NB4 (cell line): ENCODE measurements around the gene TMEM109.
A peak's percentile ranks its signal among the peaks of the same experiment; 100 is the strongest.

ENCODE experiments used
- DNase-seq: peaks from one replicate; pipeline ENCODE4 v3.0.0; 2010; ENCODE audit warnings: low read depth
- H3K4me3 ChIP-seq: one replicate; pipeline ENCODE4 v1.5.1; 2011; ENCODE audit warnings: mild to moderate bottlenecking, low read depth, low read length, moderate library complexity
- MYC ChIP-seq: IDR thresholded peaks from 2 replicates; pipeline ENCODE4 v1.6.1; 2011; ENCODE audit warnings: low read depth, low read length
- POLR2A ChIP-seq: IDR thresholded peaks from 2 replicates; pipeline ENCODE4 v1.6.1; 2011; ENCODE audit warnings: mild to moderate bottlenecking; ENCODE audit not compliant: insufficient read length; ENCODE audit errors: extremely low read depth
- TF ChIP-seq, protein P1 (sequence below): IDR thresholded peaks from one replicate; pipeline ENCODE4 v1.5.1; 2012; ENCODE audit warnings: low read depth, low read length
- TF ChIP-seq, protein P2 (sequence below): IDR thresholded peaks from 2 replicates; pipeline ENCODE4 v1.6.1; 2011; ENCODE audit warnings: low read depth, low read length

TMEM109 gene

DNA sequence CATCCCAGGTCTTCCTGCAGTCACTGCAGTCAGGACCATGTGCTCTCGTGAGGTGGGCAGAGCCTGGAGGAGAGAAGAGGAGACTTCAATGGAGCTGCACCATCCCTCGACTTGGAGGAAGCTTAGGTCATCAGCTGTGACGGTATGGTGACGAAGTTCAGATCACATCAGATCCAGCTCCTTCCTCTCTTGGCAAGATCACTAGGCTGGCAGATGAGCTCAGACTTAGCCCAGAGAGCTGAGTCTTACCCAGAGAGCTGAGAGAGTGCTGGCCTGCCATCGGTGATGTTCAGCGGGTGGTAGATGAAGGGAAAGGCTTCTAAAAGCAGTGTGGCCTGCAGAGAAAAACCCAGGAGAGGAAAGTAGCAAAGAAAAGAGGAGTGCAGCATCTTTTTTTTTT is 39.8 kb downstream of the TMEM109 start:
- no peak for TF ChIP-seq POLR2A
- TF ChIP-seq, protein P1, sequence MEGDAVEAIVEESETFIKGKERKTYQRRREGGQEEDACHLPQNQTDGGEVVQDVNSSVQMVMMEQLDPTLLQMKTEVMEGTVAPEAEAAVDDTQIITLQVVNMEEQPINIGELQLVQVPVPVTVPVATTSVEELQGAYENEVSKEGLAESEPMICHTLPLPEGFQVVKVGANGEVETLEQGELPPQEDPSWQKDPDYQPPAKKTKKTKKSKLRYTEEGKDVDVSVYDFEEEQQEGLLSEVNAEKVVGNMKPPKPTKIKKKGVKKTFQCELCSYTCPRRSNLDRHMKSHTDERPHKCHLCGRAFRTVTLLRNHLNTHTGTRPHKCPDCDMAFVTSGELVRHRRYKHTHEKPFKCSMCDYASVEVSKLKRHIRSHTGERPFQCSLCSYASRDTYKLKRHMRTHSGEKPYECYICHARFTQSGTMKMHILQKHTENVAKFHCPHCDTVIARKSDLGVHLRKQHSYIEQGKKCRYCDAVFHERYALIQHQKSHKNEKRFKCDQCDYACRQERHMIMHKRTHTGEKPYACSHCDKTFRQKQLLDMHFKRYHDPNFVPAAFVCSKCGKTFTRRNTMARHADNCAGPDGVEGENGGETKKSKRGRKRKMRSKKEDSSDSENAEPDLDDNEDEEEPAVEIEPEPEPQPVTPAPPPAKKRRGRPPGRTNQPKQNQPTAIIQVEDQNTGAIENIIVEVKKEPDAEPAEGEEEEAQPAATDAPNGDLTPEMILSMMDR, result no peak
- TF ChIP-seq, protein P2, sequence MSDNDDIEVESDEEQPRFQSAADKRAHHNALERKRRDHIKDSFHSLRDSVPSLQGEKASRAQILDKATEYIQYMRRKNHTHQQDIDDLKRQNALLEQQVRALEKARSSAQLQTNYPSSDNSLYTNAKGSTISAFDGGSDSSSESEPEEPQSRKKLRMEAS, result no peak

DNA sequence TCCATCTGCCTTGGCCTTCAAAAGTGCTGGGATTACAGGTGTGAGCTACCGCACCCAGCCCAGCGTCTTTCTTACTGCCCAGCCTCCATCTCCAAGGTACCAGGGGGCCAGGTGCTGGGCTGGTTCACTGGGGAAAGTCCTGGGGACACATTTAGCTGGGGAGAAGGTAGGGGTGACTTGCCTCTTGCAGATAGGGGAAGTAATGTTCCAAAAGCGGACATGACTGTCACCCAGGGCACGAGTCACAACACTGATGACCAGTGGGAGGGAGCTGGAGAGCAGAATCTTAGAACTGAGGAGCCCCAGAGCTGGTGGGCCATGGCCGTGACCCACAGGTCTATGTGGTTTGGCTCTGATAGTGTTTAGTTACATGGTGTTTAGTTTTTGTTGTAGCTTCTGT is 40.5 kb downstream of the TMEM109 start:
- TF ChIP-seq MYC (no peak), POLR2A (no peak)
- TF ChIP-seq, protein P2, result no peak
- TF ChIP-seq, protein P1, result no peak
- H3K4me3 ChIP-seq, result no peak overlapping the region
- peak; percentile 42 for DNase-seq

More for the DNA sequence above, 39.8 kb downstream of the TMEM109 start:
- no peak overlapping the region for H3K4me3 ChIP-seq
- no peak for DNase-seq

DNA sequence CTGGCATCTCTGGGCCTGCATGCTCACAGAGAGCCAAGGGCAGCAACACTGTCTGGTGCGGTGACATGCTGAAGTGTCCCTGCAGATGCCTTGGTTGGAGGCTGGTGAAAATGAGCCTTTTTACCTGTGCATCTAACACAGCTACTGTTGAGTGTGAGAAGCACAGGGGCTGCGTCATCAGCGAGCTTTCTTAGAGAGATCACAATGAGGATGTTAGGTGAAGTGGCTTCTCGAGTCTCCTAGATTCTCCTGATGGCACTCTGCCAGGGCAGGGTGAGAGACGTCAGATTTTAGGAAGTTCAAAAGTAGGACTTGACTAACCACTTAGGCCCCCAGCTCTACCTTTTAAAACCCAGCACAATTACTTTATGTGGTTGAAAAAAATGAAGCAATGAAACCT is 41.6 kb downstream of the TMEM109 start:
- DNase-seq, result no peak
- TF ChIP-seq POLR2A (no peak), MYC (no peak)
- TF ChIP-seq, protein P1, result no peak
- TF ChIP-seq, protein P2, result no peak
- no peak overlapping the region for H3K4me3 ChIP-seq

DNA sequence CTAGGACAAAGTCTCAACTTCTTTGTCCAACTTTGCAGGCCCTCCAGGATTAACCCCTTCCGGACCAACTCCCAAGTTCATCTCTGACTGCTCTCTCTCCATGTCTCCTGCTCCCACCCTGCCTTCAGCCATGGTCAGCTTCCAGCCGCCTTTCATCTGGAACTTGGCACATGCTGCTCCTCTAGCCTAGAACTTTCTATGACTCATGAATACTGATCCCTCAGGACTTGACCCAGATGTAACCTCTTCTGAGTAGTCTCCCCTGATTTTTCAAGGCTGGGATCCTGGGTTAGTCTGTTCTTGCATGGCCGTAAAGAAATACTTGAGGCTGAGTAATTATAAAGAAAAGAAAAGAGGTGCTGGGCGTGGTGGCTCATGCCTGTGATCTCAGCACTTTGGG is 43.2 kb downstream of the TMEM109 start:
- H3K4me3 ChIP-seq, result no peak overlapping the region
- no peak for DNase-seq
- TF ChIP-seq POLR2A, result no peak

DNA sequence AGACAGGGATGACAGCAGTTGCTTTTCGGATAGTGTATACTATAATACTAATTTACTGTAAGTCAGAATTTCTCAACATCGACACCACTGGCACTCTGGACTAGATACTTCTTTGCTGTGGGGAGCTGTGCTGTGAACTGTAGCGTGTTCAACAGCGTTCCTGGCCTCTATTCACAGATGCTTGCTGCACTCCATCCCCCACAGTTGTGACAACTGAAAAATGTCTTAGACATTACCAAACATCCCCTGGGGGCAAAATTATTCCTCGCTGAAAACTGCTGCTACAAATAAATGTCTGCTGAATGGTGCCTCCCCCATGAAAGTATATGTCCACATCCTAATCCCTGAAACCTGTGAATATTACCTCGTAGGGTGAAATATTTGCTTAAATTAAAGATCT is 45.5 kb downstream of the TMEM109 start:
- no peak for DNase-seq
- H3K4me3 ChIP-seq, result no peak overlapping the region
- TF ChIP-seq, protein P2, result no peak
- no peak for TF ChIP-seq MYC
- no peak for TF ChIP-seq POLR2A
- TF ChIP-seq, protein P1, result no peak

DNA sequence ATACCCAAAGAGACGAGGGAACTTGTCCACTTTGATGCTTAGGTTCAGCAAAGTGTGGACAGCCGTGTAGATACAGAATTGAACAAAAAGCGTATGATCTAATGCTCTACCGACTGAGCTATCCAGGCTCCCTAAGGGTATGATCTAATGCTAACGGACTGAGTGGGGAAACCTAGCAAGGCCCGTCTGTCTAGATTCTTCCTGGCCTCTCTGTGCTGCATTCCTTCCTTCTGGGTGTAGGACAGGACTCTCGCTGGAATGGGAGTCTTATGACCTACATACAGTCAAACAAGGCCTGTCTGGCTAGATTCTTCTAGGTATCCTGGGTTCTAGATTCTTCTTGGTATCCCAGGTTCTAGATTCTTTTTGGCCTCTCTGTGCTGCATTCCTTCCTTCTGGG is 46.4 kb downstream of the TMEM109 start:
- no peak overlapping the region for H3K4me3 ChIP-seq
- DNase-seq, result no peak
- TF ChIP-seq MYC (no peak), POLR2A (no peak)
- TF ChIP-seq, protein P1, result no peak
- TF ChIP-seq, protein P2, result no peak
